SH-SY5Y (cell line): ENCODE data around the gene RAP1GAP.

Experiments used
- GATA2 ChIP-seq: IDR thresholded peaks from 2 replicates; pipeline ENCODE4 v1.6.1; 2011; ENCODE audit warnings: mild to moderate bottlenecking, low read depth, low read length
- GATA3 ChIP-seq: IDR thresholded peaks from 2 replicates; pipeline ENCODE4 v1.6.1; 2011; ENCODE audit warnings: low read depth, mild to moderate bottlenecking, low read length, moderate library complexity

DNA sequence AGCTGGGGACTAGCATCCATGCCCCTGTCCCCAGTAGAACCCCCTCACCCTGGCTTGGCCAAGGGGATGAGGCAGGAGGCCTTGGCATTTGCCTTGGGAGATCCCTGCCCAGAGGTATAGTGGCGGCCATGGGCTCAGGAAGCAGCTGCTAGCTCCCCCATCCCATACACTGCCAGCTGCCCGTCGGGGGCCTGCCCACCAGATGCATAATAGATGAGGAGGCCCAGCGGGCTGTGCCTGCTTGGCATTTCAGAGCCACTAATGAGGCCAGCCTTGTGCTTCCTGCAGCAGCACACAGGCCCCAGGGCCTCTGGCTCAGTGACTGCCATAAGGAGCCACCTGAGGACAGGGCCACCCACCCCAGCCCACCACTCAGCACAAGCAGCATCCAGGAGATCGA, 23.6 kb downstream of the RAP1GAP start:
- no peak for TF ChIP-seq GATA2
- TF ChIP-seq GATA3: no peak
